HEK293T (cell line): ENCODE results near the gene GABRP.

ENCODE experiments used
- ARNT ChIP-seq: fragments of 450-650 bp; IDR thresholded peaks from 2 replicates; pipeline ENCODE4 v1.6.1; 2017; ENCODE audit warnings: mild to moderate bottlenecking
- BHLHE40 ChIP-seq: fragments of 450-650 bp; IDR thresholded peaks from 2 replicates; pipeline ENCODE4 v1.6.1; 2016; ENCODE audit warnings: mild to moderate bottlenecking, moderate library complexity, borderline replicate concordance
- ELF4 ChIP-seq: fragments of 450-650 bp; IDR thresholded peaks from 2 replicates; pipeline ENCODE4 v1.6.1; 2017; ENCODE audit warnings: antibody characterized with exemption
- FOXA1 ChIP-seq: fragments of 450-650 bp; IDR thresholded peaks from 2 replicates; pipeline ENCODE4 v1.6.1; 2016; ENCODE audit warnings: mild to moderate bottlenecking
- FOXK2 ChIP-seq: fragments of 450-650 bp; IDR thresholded peaks from 2 replicates; pipeline ENCODE4 v1.6.1; 2016; ENCODE audit warnings: mild to moderate bottlenecking
- FOXM1 ChIP-seq: fragments of 450-650 bp; IDR thresholded peaks from 2 replicates; pipeline ENCODE4 v1.6.1; 2017; ENCODE audit warnings: mild to moderate bottlenecking, borderline replicate concordance
- HDGF ChIP-seq: fragments of 450-650 bp; IDR thresholded peaks from 2 replicates; pipeline ENCODE4 v1.6.1; 2017; ENCODE audit warnings: antibody characterized with exemption, borderline replicate concordance
- L3MBTL2 ChIP-seq: fragments of 450-650 bp; conservative IDR thresholded peaks from 2 replicates; pipeline ENCODE4 v1.6.1; 2016; ENCODE audit warnings: mild to moderate bottlenecking
- LEF1 ChIP-seq: fragments of 450-650 bp; IDR thresholded peaks from 2 replicates; pipeline ENCODE4 v1.6.1; 2017; ENCODE audit warnings: mild to moderate bottlenecking, borderline replicate concordance
- SP1 ChIP-seq: fragments of 450-650 bp; IDR thresholded peaks from 2 replicates; pipeline ENCODE4 v1.6.1; 2017
- SUZ12 ChIP-seq: fragments of 450-650 bp; IDR thresholded peaks from 2 replicates; pipeline ENCODE4 v1.6.1; 2016; ENCODE audit warnings: mild to moderate bottlenecking
- TARDBP ChIP-seq: fragments of 450-650 bp; IDR thresholded peaks from 2 replicates; pipeline ENCODE4 v1.6.1; 2016
- ZNF384 ChIP-seq: fragments of 450-650 bp; IDR thresholded peaks from 2 replicates; pipeline ENCODE4 v1.6.1; 2016
- TF ChIP-seq, protein P1 (sequence below): fragments of 450-650 bp; IDR thresholded peaks from 2 replicates; pipeline ENCODE4 v1.6.1; 2016

DNA sequence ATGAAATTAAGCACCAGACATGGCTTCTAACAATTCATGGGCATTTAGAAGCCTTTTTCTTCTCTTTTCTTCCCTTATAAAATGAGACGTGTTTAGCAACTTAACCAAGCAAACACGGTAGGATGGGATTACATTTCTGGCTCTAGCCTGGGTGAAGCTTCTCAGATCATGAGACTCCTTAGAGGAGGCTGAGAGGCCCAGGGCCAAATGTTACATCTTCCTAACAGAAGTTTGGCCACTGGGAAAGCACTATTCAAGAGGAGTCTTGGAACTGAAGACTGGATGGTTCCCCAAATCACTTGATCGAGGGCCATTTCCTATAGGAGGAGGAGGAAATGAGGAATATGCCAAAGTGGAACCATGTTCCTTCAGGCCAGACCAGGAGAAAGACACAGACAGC lies 1.9 kb downstream of the GABRP start:
- TF ChIP-seq FOXM1 (no peak), HDGF (no peak), ELF4 (no peak), BHLHE40 (no peak), ZNF384 (no peak), FOXK2 (no peak), L3MBTL2 (no peak), LEF1 (no peak), FOXA1 (no peak), TARDBP (no peak), ARNT (no peak), SUZ12 (no peak), SP1 (no peak)
- TF ChIP-seq, protein P1, sequence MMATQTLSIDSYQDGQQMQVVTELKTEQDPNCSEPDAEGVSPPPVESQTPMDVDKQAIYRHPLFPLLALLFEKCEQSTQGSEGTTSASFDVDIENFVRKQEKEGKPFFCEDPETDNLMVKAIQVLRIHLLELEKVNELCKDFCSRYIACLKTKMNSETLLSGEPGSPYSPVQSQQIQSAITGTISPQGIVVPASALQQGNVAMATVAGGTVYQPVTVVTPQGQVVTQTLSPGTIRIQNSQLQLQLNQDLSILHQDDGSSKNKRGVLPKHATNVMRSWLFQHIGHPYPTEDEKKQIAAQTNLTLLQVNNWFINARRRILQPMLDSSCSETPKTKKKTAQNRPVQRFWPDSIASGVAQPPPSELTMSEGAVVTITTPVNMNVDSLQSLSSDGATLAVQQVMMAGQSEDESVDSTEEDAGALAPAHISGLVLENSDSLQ, result no peak
